ENCODE results near the gene STN1. TPM values are rescaled to one million over a fixed set of nuclear protein-coding genes. Genes with fewer than 3 reads are reported as not detected.

The STN1 gene
- total and polyA plus RNA-seq, 3 donors from 2014 or later: 48.2 to 50.5 (median 50.1) TPM

- 83 to 89% methylated on average over 6 of the region's 6 CpGs for WGBS, 2 donors
- intact Hi-C loops (cut with DNase I; ENCODE audit: low total_unique reads): no loop called here
- Histone ChIP-seq H3K4me1 (no peaks in the 10 kb centered on the region), H3K4me3 (no peak overlapping the region), H3K36me3 (ENCODE audit: low read depth, missing control alignments) (no peaks in the 10 kb centered on the region), H3K27me3 (no peaks in the 10 kb centered on the region), H3K9me3 (no peaks in the 10 kb centered on the region), H3K27ac (no peak overlapping the region)
- DNase-seq: no peak
- TF ChIP-seq POLR2A (IDR thresholded peaks at IDR 0.05) (no peak), CTCF (IDR thresholded peaks at IDR 0.05) (no peak)
These were observed 43.3 kb downstream of the STN1 start for GRCh38 chr10:103874730-103875129.

GRCh38 chr10:103872137-103872931 lies 45.6 kb downstream of the STN1 start:
- no peak for TF ChIP-seq POLR2A (IDR thresholded peaks at IDR 0.05)
- no peak for TF ChIP-seq CTCF (IDR thresholded peaks at IDR 0.05)
- WGBS, 2 donors: 85 to 92% methylated on average over 15 to 16 of the region's 16 CpGs
- no peaks in the 10 kb centered on the region for H3K36me3 ChIP-seq (ENCODE audit: low read depth, missing control alignments)
- intact Hi-C loops (cut with DNase I; ENCODE audit: low total_unique reads): no loop called here
- H3K4me3 ChIP-seq: no peak overlapping the region
- no peak for DNase-seq
- no peak overlapping the region for H3K27ac ChIP-seq
- H3K9me3 ChIP-seq: no peaks in the 10 kb centered on the region
- H3K27me3 ChIP-seq: no peaks in the 10 kb centered on the region
- no peaks in the 10 kb centered on the region for H3K4me1 ChIP-seq

- 94 to 95% methylated on average over 7 of the region's 7 CpGs for WGBS, 2 donors
- TF ChIP-seq CTCF (IDR thresholded peaks at IDR 0.05): no peak
- no peak for TF ChIP-seq POLR2A (IDR thresholded peaks at IDR 0.05)
- DNase-seq: no peak
- intact Hi-C loops (cut with DNase I; ENCODE audit: low total_unique reads): no loop called here
- H3K27me3 ChIP-seq: no peaks in the 10 kb centered on the region
- H3K4me1 ChIP-seq: no peaks in the 10 kb centered on the region
- no peaks in the 10 kb centered on the region for H3K36me3 ChIP-seq (ENCODE audit: low read depth, missing control alignments)
- no peaks in the 10 kb centered on the region for H3K9me3 ChIP-seq
- no peak overlapping the region for H3K27ac ChIP-seq
- no peak overlapping the region for H3K4me3 ChIP-seq
These were observed 47.0 kb downstream of the STN1 start for GRCh38 chr10:103871006-103871405.

- Histone ChIP-seq H3K27ac (no peak overlapping the region), H3K4me3 (no peak overlapping the region), H3K9me3 (no peaks in the 10 kb centered on the region), H3K4me1 (no peaks in the 10 kb centered on the region), H3K27me3 (no peaks in the 10 kb centered on the region), H3K36me3 (ENCODE audit: low read depth, missing control alignments) (no peaks in the 10 kb centered on the region)
- DNase-seq: no peak
- 71 to 78% methylated on average over 8 of the region's 8 CpGs for WGBS, 2 donors
- intact Hi-C loops (cut with DNase I; ENCODE audit: low total_unique reads): no loop called here
- TF ChIP-seq POLR2A (IDR thresholded peaks at IDR 0.05) (no peak), CTCF (IDR thresholded peaks at IDR 0.05) (no peak)
These were observed 47.5 kb downstream of the STN1 start for GRCh38 chr10:103870516-103870915.

GRCh38 chr10:103869336-103869735 lies 48.6 kb downstream of the STN1 start:
- 75 to 83% methylated on average over 4 of the region's 4 CpGs for WGBS, 2 donors

More at GRCh38 chr10:103869336-103869735, 48.6 kb downstream of the STN1 start:
- Histone ChIP-seq H3K27me3 (no peaks in the 10 kb centered on the region), H3K27ac (no peak overlapping the region), H3K4me1 (no peaks in the 10 kb centered on the region), H3K36me3 (ENCODE audit: low read depth, missing control alignments) (no peaks in the 10 kb centered on the region), H3K4me3 (no peak overlapping the region), H3K9me3 (no peaks in the 10 kb centered on the region)
- no peak for DNase-seq
- intact Hi-C loops (cut with DNase I; ENCODE audit: low total_unique reads): loop anchor here (5.0 kb wide), 1 partner anchor 92 kb away; no protein-coding TSS in a partner anchor
- TF ChIP-seq CTCF (IDR thresholded peaks at IDR 0.05) (no peak), POLR2A (IDR thresholded peaks at IDR 0.05) (no peak)

Data from testis (tissue), 3 donors.